ENCODE measurements around the gene HOXC6. TPM values are rescaled to one million over a fixed set of nuclear protein-coding genes. Genes with fewer than 3 reads are reported as not detected.

HOXC6 gene
- not detected in 2 replicates for total RNA-seq

GRCh38 chr12:54028314-54029201, at the start of gene HOXC6:
HOXC6 (plus strand) TSS chr12:54028440; CDS start chr12:54028522, 82 bp downstream.

GRCh38 chr12:53984901-53985691, 43.1 kb upstream of the HOXC6 start, which contains the start of gene HOXC10:
HOXC10 (plus strand) TSS chr12:53985146; CDS start chr12:53985260, 114 bp downstream.

GRCh38 chr12:54000116-54001114, 27.8 kb upstream of the HOXC6 start, which contains the start of gene HOXC9:
HOXC9 (plus strand) TSS chr12:54000161; CDS start chr12:54000189, 28 bp downstream.

GRCh38 chr12:54032627-54033100, 4.4 kb downstream of the HOXC6 start, which contains the start of gene HOXC5:
HOXC5 (plus strand) TSS chr12:54033050; CDS start chr12:54033123, 73 bp downstream.

GRCh38 chr12:54053751-54054741, 25.8 kb downstream of the HOXC6 start, which contains the start of gene HOXC4:
HOXC4 (plus strand) TSS chr12:54053835; CDS start chr12:54053923, 88 bp downstream.

Other genes with a start within 250 kb of the HOXC6 start
- not detected in 2 replicates for gene HOXC13, start 89.6 kb upstream of the HOXC6 start, total RNA-seq
- gene HOXC12, start 73.5 kb upstream of the HOXC6 start, total RNA-seq: not detected in 2 replicates
- not detected in 2 replicates for gene HOXC11, start 55.3 kb upstream of the HOXC6 start, total RNA-seq
- under 0.01 TPM in 1 of 2 replicates, not detected in the other for gene HOTAIR, start 53.5 kb upstream of the HOXC6 start, total RNA-seq
- gene HOXC10, start 43.3 kb upstream of the HOXC6 start, total RNA-seq: not detected in 2 replicates
- not detected in 2 replicates for gene HOXC9, start 28.3 kb upstream of the HOXC6 start, total RNA-seq
- not detected in 2 replicates for gene HOXC8, start 19.5 kb upstream of the HOXC6 start, total RNA-seq
- not detected in 2 replicates for gene HOXC5, start 4.6 kb downstream of the HOXC6 start, total RNA-seq
- not detected in 2 replicates for gene HOXC4, start 25.4 kb downstream of the HOXC6 start, total RNA-seq
- 20.8 and 29.9 TPM in 2 replicates for gene SMUG1, start 160.5 kb downstream of the HOXC6 start, total RNA-seq

All from epithelial cell of umbilical artery (primary cell).